Measurements from ENCODE around the gene GAPDHS. TPM values are rescaled to one million over a fixed set of nuclear protein-coding genes. Genes with fewer than 3 reads are reported as not detected.

GAPDHS gene
- total RNA-seq, 1 experiment from 2014 or later, result not detected

DNA sequence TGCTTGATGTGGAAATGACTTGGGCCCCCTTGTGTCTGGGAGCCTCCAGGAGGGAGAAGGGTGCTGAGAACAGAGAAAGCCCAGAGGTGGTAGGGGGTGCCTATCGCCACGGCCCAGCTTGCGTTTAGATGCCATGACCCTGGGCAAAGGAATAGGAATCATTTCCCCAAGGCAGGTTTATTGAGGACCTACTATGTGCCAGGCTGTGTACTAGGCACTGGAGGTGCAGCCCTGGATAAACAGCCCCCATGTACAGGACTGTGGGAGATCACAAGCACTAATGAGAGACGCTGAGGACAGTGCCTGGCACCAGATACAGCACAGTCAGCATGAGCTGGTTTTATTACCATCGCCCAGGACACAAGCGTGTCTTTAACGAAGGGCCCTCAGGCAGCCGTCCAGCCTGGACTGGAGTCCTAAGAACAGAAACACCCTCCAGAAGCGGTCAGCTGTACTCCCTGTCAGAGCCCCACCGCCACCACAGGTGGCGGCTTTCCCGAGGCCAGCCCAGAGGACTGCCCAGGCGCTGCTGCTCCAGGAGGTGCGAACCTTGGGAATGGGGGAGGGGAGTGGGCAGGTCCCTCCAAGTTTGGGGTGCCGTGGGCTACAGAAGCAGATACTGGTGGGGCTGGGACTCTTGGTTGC is 16.7 kb downstream of the GAPDHS start:
- 0 out of 7 replicates have a peak overlapping the region, but pooled peaks of 1 of the 3 experiments have one; percentile 71 for H3K27ac Mint-ChIP-seq

More for the DNA sequence above, 16.7 kb downstream of the GAPDHS start:
- Histone ChIP-seq H2BK15ac (ENCODE audit: low read depth, low read length) (no peak overlapping the region), H4K20me1 (ENCODE audit: control insufficient read depth, insufficient read depth, insufficient read length) (no peaks in the 10 kb centered on the region), H3K18ac (ENCODE audit: insufficient read length, low read depth, low read length) (no peak overlapping the region), H3K79me1 (ENCODE audit: insufficient read depth, low read depth, low read length, poor library complexity, severe bottlenecking) (no peaks in the 10 kb centered on the region), H3K9me3 (ENCODE audit: control insufficient read depth, low read depth, low read length) (no peaks in the 10 kb centered on the region), H3K4ac (ENCODE audit: low read depth, low read length) (no peak overlapping the region), H3K4me1 (ENCODE audit: insufficient read depth, low read length) (no peaks in the 10 kb centered on the region), H2BK5ac (ENCODE audit: insufficient read length, low read length) (no peak overlapping the region), H3K23me2 (ENCODE audit: insufficient read length, low read depth, low read length, poor library complexity, severe bottlenecking) (peaks cover 6% of the 10 kb centered on the region), H4K5ac (ENCODE audit: insufficient read length, low read depth, low read length) (no peak overlapping the region), H3K27me3 (ENCODE audit: insufficient read depth, low read length) (no peaks in the 10 kb centered on the region), H3K14ac (ENCODE audit: insufficient read depth, low read length) (no peak overlapping the region), H3K4me2 (ENCODE audit: insufficient read depth, insufficient read length, low read length) (no peak overlapping the region), H2BK12ac (ENCODE audit: insufficient read length, low read depth, low read length) (no peak overlapping the region), H2AK5ac (ENCODE audit: insufficient read length, low read length) (no peak overlapping the region), H3K23ac (ENCODE audit: insufficient read length, low read depth, low read length) (no peak overlapping the region), H3K27ac (ENCODE audit: insufficient read length, low read depth, low read length) (no peak overlapping the region), H3K56ac (ENCODE audit: insufficient read length, low read depth, low read length) (no peak overlapping the region), H2AFZ (ENCODE audit: low read length) (no peak overlapping the region), H3K9ac (ENCODE audit: extremely low read depth, insufficient read length, low read length) (no peak overlapping the region), H2BK120ac (ENCODE audit: low read depth, low read length, poor library complexity, severe bottlenecking) (no peak overlapping the region), H4K91ac (ENCODE audit: insufficient read length, low read depth, low read length) (no peak overlapping the region), H2BK20ac (ENCODE audit: low read depth, low read length, poor library complexity, severe bottlenecking) (no peak overlapping the region), H4K8ac (replicated peaks; ENCODE audit: insufficient read length, low read depth, low read length) (no peak overlapping the region), H3T11ph (ENCODE audit: low read length) (no peak overlapping the region), H3K79me2 (ENCODE audit: insufficient read depth, low read length) (no peaks in the 10 kb centered on the region)
- H3K9me3 Mint-ChIP-seq, result no peaks in the 10 kb centered on the region
- no peak for DNase-seq
- H3K36me3 Mint-ChIP-seq (ENCODE audit: insufficient read depth in 1 of 3, low read depth in 3 of 3), result peaks cover 7 to 39% (median 19%) of the 10 kb centered on the region in 3 experiments; a peak in 6 of 7 replicates
- no peak overlapping the region; a peak in 1 of 5 replicates for H3K4me3 Mint-ChIP-seq
- peaks cover 17 to 20% of the 10 kb centered on the region in 2 experiments for H3K4me1 Mint-ChIP-seq
- H3K27me3 Mint-ChIP-seq (ENCODE audit: low read depth), result peaks cover 13% of the 10 kb centered on the region
- WGBS (ENCODE audit: extremely low coverage, insufficient read length, low lambda C conversion rate), result no CpG with 5 or more reads among the region's 15 CpGs
- TF ChIP-seq, protein P1, sequence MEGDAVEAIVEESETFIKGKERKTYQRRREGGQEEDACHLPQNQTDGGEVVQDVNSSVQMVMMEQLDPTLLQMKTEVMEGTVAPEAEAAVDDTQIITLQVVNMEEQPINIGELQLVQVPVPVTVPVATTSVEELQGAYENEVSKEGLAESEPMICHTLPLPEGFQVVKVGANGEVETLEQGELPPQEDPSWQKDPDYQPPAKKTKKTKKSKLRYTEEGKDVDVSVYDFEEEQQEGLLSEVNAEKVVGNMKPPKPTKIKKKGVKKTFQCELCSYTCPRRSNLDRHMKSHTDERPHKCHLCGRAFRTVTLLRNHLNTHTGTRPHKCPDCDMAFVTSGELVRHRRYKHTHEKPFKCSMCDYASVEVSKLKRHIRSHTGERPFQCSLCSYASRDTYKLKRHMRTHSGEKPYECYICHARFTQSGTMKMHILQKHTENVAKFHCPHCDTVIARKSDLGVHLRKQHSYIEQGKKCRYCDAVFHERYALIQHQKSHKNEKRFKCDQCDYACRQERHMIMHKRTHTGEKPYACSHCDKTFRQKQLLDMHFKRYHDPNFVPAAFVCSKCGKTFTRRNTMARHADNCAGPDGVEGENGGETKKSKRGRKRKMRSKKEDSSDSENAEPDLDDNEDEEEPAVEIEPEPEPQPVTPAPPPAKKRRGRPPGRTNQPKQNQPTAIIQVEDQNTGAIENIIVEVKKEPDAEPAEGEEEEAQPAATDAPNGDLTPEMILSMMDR (conservative IDR thresholded peaks at IDR 0.05), result no peak

Data from H9 (cell line).